ENCODE data around the gene TPSAB1.

TPSAB1 gene

GRCh38 chr16:1288813-1289476, 48.4 kb downstream of the TPSAB1 start:
- DNase-seq: peak in 1 of 2 donors; percentile 11

- DNase-seq: no peak
These were observed 49.0 kb downstream of the TPSAB1 start for GRCh38 chr16:1289477-1289866.

- no peak for DNase-seq
These were observed 49.6 kb downstream of the TPSAB1 start for GRCh38 chr16:1290063-1290501.

DNA sequence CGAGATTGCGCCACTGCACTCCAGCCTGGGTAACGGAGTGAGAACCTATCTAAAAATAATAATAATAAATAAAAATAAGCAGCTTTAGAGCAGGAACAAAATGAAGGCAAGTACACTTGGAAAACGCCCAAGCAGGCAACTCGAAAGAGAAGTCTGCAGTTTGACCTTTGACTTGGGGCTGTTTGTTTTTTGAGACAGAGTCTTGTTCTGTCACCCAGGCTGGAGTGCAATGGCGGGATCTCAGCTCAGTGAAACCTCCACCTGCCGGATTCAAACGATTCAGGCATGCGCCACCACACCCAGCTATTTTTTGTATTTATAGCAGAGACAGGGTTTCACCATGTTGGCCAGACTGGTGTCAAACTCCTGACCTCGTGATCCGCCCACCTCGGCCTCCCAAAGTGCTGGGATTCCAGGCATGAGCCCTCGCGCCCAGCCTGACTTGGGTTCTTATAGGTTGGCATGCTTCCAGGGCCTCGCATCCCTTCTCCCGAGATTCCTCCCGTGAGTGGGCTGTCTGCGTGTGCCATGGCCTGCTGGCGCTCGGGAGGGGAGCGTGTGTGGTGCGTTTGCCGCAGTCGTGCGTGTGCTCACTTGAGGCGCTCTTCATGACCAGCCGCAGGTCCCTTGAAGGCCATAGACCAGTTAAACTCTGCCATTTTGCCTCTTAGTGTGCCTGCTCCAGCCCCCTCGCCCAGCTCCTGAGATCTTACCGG, 50.5 kb downstream of the TPSAB1 start:
- DNase-seq: no peak

DNA sequence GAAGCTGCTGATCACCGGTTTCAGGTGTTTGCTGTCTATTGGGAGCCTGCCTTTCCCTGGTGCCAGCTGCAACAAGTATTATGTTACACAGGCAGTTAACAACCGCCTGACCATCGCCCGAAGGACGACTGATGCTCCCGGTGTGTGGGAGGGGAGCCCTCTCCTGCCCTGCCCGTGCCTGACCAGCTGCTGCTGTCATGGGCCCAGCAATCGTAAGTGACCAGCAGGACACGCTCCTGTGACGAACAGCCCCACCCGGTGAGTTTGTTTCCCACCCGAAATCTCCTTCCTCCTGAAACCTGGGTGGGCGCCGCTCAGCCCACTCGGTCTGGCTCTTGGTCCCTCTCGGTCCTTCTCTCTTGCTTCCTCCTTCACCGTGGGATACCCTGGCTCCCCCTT, 51.1 kb downstream of the TPSAB1 start:
- DNase-seq: no peak

All from CD4-positive, alpha-beta T cell treated with Interleukin-1 beta for 1 hour (primary cell).